Activated CD4-positive, alpha-beta T cell treated with anti-CD3 and anti-CD28 coated beads, Interleukin-2, amount 50 U/mL, for 4 hours (primary cell): ENCODE results near the gene AP4E1.
"Not testable (repeated sequence)": the region's sequence is repeated elsewhere in the genome, so short reads cannot be mapped to it uniquely, and the experiment has no call there.

Experiments
- DNase-seq, 2 experiments: peaks; one replicate each; pipeline ENCODE4 v3.0.0-alpha.2; 2020

AP4E1 gene

GRCh38 chr15:50953302-50953701 lies 44.8 kb downstream of the AP4E1 start:
- no peak for DNase-seq

GRCh38 chr15:50954837-50955236 lies 46.4 kb downstream of the AP4E1 start:
- not testable (repeated sequence) for DNase-seq

GRCh38 chr15:50959717-50960116 lies 51.2 kb downstream of the AP4E1 start:
- no peak for DNase-seq

- DNase-seq = no peak
These were observed 55.6 kb downstream of the AP4E1 start for GRCh38 chr15:50964075-50964474.

GRCh38 chr15:50968353-50968752 lies 59.9 kb downstream of the AP4E1 start:
- DNase-seq = no peak

GRCh38 chr15:50970524-50970923 lies 62.0 kb downstream of the AP4E1 start:
- no peak for DNase-seq

- no peak for DNase-seq
These were observed 62.6 kb downstream of the AP4E1 start for GRCh38 chr15:50971115-50971514.

GRCh38 chr15:50971542-50971941 lies 63.1 kb downstream of the AP4E1 start:
- no peak for DNase-seq

- DNase-seq = no peak
These were observed 65.1 kb downstream of the AP4E1 start for GRCh38 chr15:50973605-50974004.

GRCh38 chr15:50977162-50977561 lies 68.7 kb downstream of the AP4E1 start:
- DNase-seq = no peak

GRCh38 chr15:50978580-50978979 lies 70.1 kb downstream of the AP4E1 start:
- no peak for DNase-seq

- DNase-seq = no peak
These were observed 70.6 kb downstream of the AP4E1 start for GRCh38 chr15:50979041-50979440.

- DNase-seq = no peak
These were observed 85.1 kb downstream of the AP4E1 start for GRCh38 chr15:50993598-50993997.

GRCh38 chr15:50996641-50997040 lies 88.2 kb downstream of the AP4E1 start:
- no peak for DNase-seq

- no peak for DNase-seq
These were observed 89.0 kb downstream of the AP4E1 start for GRCh38 chr15:50997371-50998051.

GRCh38 chr15:51004103-51004551 lies 95.6 kb downstream of the AP4E1 start:
- DNase-seq = no peak

- no peak for DNase-seq
These were observed 98.0 kb downstream of the AP4E1 start for GRCh38 chr15:51006336-51006985.

GRCh38 chr15:51007131-51007666 lies 98.7 kb downstream of the AP4E1 start:
- no peak for DNase-seq

- no peak for DNase-seq
These were observed 102.7 kb downstream of the AP4E1 start for GRCh38 chr15:51011212-51011611.

- DNase-seq = no peak
These were observed 108.1 kb downstream of the AP4E1 start for GRCh38 chr15:51016615-51017014.

GRCh38 chr15:51022206-51022605 lies 113.7 kb downstream of the AP4E1 start:
- no peak for DNase-seq

GRCh38 chr15:51023499-51023898 lies 115.0 kb downstream of the AP4E1 start:
- DNase-seq = no peak

GRCh38 chr15:51024735-51025453 lies 116.4 kb downstream of the AP4E1 start:
- no peak for DNase-seq

GRCh38 chr15:51025454-51025846 lies 117.0 kb downstream of the AP4E1 start:
- DNase-seq = no peak
